ENCODE data around the gene IL17RE. TPM values are rescaled to one million over a fixed set of nuclear protein-coding genes. Genes with fewer than 3 reads are reported as not detected.

IL17RE gene
- total and polyA plus RNA-seq, 2 of the 13 experiments (the other 11 are each of a cell fraction or from before 2014, with no cell fraction given), result 14.5 to 24.1 TPM

GRCh38 chr3:9932843-9933560 is 30.4 kb downstream of the IL17RE start (continued):
- TF ChIP-seq LRRFIP1 (CRISPR knock-in tag; conservative IDR thresholded peaks at IDR 0.05) (no peak), ZNF235 (CRISPR knock-in tag; IDR thresholded peaks at IDR 0.05; ENCODE audit: borderline replicate concordance) (peak; percentile 83; the same call in 1 of the 2 replicates), JDP2 (CRISPR knock-in tag; IDR thresholded peaks at IDR 0.05; ENCODE audit: borderline replicate concordance) (no peak), ZNF446 (CRISPR knock-in tag; IDR thresholded peaks at IDR 0.05) (peak; percentile 90; the same call in 1 of the 2 replicates), SRF (IDR thresholded peaks at IDR 0.05; ENCODE audit: low read depth, low read length) (no peak), HMG20B (CRISPR knock-in tag; conservative IDR thresholded peaks at IDR 0.05) (no peak), ZNF180 (CRISPR knock-in tag; IDR thresholded peaks at IDR 0.05; ENCODE audit: borderline replicate concordance, low read depth) (no peak), KLF13 (CRISPR knock-in tag; IDR thresholded peaks at IDR 0.05) (peak; percentile 70; the same call in 1 of the 2 replicates), SNAI1 (CRISPR knock-in tag; IDR thresholded peaks at IDR 0.05; ENCODE audit: borderline replicate concordance) (peak; percentile 86; the same call in 1 of the 2 replicates), ZNF543 (CRISPR knock-in tag; IDR thresholded peaks at IDR 0.05) (peak; percentile 66; the same call in 1 of the 2 replicates), ZNF460 (CRISPR knock-in tag; IDR thresholded peaks at IDR 0.05; ENCODE audit: borderline replicate concordance) (no peak), ZEB1 (IDR thresholded peaks at IDR 0.05; ENCODE audit: insufficient replicate concordance, low read depth) (no peak), MIER3 (CRISPR knock-in tag; IDR thresholded peaks at IDR 0.05; ENCODE audit: borderline replicate concordance) (no peak)
- TF ChIP-seq, protein P1, sequence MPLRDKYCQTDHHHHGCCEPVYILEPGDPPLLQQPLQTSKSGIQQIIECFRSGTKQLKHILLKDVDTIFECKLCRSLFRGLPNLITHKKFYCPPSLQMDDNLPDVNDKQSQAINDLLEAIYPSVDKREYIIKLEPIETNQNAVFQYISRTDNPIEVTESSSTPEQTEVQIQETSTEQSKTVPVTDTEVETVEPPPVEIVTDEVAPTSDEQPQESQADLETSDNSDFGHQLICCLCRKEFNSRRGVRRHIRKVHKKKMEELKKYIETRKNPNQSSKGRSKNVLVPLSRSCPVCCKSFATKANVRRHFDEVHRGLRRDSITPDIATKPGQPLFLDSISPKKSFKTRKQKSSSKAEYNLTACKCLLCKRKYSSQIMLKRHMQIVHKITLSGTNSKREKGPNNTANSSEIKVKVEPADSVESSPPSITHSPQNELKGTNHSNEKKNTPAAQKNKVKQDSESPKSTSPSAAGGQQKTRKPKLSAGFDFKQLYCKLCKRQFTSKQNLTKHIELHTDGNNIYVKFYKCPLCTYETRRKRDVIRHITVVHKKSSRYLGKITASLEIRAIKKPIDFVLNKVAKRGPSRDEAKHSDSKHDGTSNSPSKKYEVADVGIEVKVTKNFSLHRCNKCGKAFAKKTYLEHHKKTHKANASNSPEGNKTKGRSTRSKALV (CRISPR knock-in tag; IDR thresholded peaks at IDR 0.05), result peak; percentile 95
- TF ChIP-seq, protein P2, sequence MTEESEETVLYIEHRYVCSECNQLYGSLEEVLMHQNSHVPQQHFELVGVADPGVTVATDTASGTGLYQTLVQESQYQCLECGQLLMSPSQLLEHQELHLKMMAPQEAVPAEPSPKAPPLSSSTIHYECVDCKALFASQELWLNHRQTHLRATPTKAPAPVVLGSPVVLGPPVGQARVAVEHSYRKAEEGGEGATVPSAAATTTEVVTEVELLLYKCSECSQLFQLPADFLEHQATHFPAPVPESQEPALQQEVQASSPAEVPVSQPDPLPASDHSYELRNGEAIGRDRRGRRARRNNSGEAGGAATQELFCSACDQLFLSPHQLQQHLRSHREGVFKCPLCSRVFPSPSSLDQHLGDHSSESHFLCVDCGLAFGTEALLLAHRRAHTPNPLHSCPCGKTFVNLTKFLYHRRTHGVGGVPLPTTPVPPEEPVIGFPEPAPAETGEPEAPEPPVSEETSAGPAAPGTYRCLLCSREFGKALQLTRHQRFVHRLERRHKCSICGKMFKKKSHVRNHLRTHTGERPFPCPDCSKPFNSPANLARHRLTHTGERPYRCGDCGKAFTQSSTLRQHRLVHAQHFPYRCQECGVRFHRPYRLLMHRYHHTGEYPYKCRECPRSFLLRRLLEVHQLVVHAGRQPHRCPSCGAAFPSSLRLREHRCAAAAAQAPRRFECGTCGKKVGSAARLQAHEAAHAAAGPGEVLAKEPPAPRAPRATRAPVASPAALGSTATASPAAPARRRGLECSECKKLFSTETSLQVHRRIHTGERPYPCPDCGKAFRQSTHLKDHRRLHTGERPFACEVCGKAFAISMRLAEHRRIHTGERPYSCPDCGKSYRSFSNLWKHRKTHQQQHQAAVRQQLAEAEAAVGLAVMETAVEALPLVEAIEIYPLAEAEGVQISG (CRISPR knock-in tag; IDR thresholded peaks at IDR 0.05), result peak; percentile 59
- TF ChIP-seq, protein P3, sequence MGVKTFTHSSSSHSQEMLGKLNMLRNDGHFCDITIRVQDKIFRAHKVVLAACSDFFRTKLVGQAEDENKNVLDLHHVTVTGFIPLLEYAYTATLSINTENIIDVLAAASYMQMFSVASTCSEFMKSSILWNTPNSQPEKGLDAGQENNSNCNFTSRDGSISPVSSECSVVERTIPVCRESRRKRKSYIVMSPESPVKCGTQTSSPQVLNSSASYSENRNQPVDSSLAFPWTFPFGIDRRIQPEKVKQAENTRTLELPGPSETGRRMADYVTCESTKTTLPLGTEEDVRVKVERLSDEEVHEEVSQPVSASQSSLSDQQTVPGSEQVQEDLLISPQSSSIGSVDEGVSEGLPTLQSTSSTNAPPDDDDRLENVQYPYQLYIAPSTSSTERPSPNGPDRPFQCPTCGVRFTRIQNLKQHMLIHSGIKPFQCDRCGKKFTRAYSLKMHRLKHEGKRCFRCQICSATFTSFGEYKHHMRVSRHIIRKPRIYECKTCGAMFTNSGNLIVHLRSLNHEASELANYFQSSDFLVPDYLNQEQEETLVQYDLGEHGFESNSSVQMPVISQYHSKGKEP (CRISPR knock-in tag; IDR thresholded peaks at IDR 0.05), result no peak
- TF ChIP-seq, protein P4, sequence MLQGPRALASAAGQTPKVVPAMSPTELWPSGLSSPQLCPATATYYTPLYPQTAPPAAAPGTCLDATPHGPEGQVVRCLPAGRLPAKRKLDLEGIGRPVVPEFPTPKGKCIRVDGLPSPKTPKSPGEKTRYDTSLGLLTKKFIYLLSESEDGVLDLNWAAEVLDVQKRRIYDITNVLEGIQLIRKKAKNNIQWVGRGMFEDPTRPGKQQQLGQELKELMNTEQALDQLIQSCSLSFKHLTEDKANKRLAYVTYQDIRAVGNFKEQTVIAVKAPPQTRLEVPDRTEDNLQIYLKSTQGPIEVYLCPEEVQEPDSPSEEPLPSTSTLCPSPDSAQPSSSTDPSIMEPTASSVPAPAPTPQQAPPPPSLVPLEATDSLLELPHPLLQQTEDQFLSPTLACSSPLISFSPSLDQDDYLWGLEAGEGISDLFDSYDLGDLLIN (CRISPR knock-in tag; IDR thresholded peaks at IDR 0.05; ENCODE audit: borderline replicate concordance), result no peak

All from HepG2 (cell line).